Measurements from ENCODE around the gene RAD54L.

GRCh38 chr1:46288485-46289133 is 41.0 kb downstream of the RAD54L start:
- TF ChIP-seq CTCF (IDR thresholded peaks at IDR 0.05; ENCODE audit: low read depth, low read length) (no peak), EZH2phosphoT487 (IDR thresholded peaks at IDR 0.05; ENCODE audit: low read depth) (no peak)

Measured in OCI-LY3 (cell line).